Endothelial cell of umbilical vein (primary cell): Measurements from ENCODE around the gene DUOXA1. TPM values are rescaled to one million over a fixed set of nuclear protein-coding genes. Genes with fewer than 3 reads are reported as not detected.

Experiments
- BruUV-seq: library from RNA; stranded (reverse); fragments of 400-500 nt; replicated peaks from 2 replicates; lab custom pipeline; 2021; lab: Mats Ljungman, UMichigan
- CTCF ChIA-PET: fragments of 300-600, 350-600 bp; sonication (Branson Sonifier 250); formaldehyde crosslinking; loops from one replicate; lab custom pipeline; 2021; ENCODE audit warnings: antibody characterized with exemption, inconsistent platforms; lab: Charles Lee
- POLR2A ChIA-PET: fragments of 300-600, 350-600 bp; sonication (Branson Sonifier 250); formaldehyde crosslinking; loops from one replicate; lab custom pipeline; 2021; ENCODE audit warnings: antibody characterized with exemption, inconsistent platforms; lab: Charles Lee
- DNase-seq: peaks from one replicate; pipeline ENCODE4 v3.0.0-alpha.2; 2011; ENCODE audit warnings: low read depth, low spot score
- FAIRE-seq: peaks from 2 replicates; lab custom pipeline; 2011; peaks lifted over from hg19 to GRCh38; lab: Jason Lieb, UNC
- H2AFZ ChIP-seq: 2 replicates; pipeline ENCODE4 v1.6.0; 2012; ENCODE audit warnings: low read depth, low read length, control low read depth, inconsistent platforms
- H3K27ac ChIP-seq: 2 replicates; pipeline ENCODE4 v1.5.1; 2011; ENCODE audit warnings: low read depth, mild to moderate bottlenecking, control low read depth, low read length, moderate library complexity; ENCODE audit not compliant: insufficient read depth
- H3K27me3 ChIP-seq, 2 experiments: 2 replicates each; pipeline versions ENCODE4 v1.6.0 to v1.6.1; 2011; ENCODE audit warnings: low read length in 2 of 2, mixed read lengths in 1 of 2; ENCODE audit not compliant: control insufficient read depth in 2 of 2, insufficient read depth in 2 of 2
- H3K36me3 ChIP-seq, 2 experiments: 2 replicates in 1 of 2; 3 replicates in 1 of 2; pipeline ENCODE4 v1.5.1; 2011; ENCODE audit warnings: low read length in 2 of 2, mild to moderate bottlenecking in 1 of 2, moderate library complexity in 1 of 2; ENCODE audit not compliant: control insufficient read depth in 2 of 2, insufficient read depth in 2 of 2; ENCODE audit errors: extremely low read depth in 1 of 2
- H3K4me1 ChIP-seq: 3 replicates; pipeline ENCODE4 v1.5.1; 2011; ENCODE audit warnings: mild to moderate bottlenecking, low read length; ENCODE audit not compliant: control insufficient read depth, insufficient read depth; ENCODE audit errors: extremely low read depth
- H3K4me2 ChIP-seq: 2 replicates; pipeline ENCODE4 v1.6.1; 2011; ENCODE audit warnings: low read length, control low read depth, mixed read lengths; ENCODE audit not compliant: insufficient read depth
- H3K4me3 ChIP-seq, 3 experiments: fragments of 200-600 bp in 1 of 3; sonication (generic), shearing (Covaris generic) in 1 of 3; replicated peaks in 1 of 3; 2 replicates each; pipeline ENCODE4 v1.5.1; 2011 to 2016; ENCODE audit warnings: control low read depth in 3 of 3, low read length in 3 of 3, mild to moderate bottlenecking in 2 of 3, inconsistent platforms in 1 of 3, low read depth in 1 of 3, moderate library complexity in 1 of 3; ENCODE audit not compliant: insufficient read depth in 1 of 3
- H3K79me2 ChIP-seq: 2 replicates; pipeline ENCODE4 v1.6.0; 2012; ENCODE audit warnings: low read length, inconsistent platforms; ENCODE audit not compliant: control insufficient read depth, insufficient read depth
- H3K9ac ChIP-seq: replicated peaks from 2 replicates; pipeline ENCODE3; 2011; ENCODE audit warnings: low read length, control low read depth; ENCODE audit not compliant: insufficient read depth; ENCODE audit errors: extremely low read depth
- H3K9me1 ChIP-seq: replicated peaks from 3 replicates; pipeline ENCODE4 v1.6.0; 2011; ENCODE audit warnings: mild to moderate bottlenecking, low read length; ENCODE audit not compliant: control insufficient read depth, insufficient read depth; ENCODE audit errors: extremely low read depth
- H3K9me3 ChIP-seq: replicated peaks from 2 replicates; pipeline ENCODE4 v1.5.1; 2012; ENCODE audit warnings: low read length, inconsistent platforms; ENCODE audit not compliant: control insufficient read depth, insufficient read depth
- H4K20me1 ChIP-seq: replicated peaks from 2 replicates; pipeline ENCODE3; 2011; ENCODE audit warnings: mild to moderate bottlenecking, low read length; ENCODE audit not compliant: control insufficient read depth, insufficient read depth; ENCODE audit errors: extremely low read depth
- EZH2 ChIP-seq: IDR thresholded peaks from 2 replicates; pipeline ENCODE4 v1.6.1; 2012; ENCODE audit warnings: borderline replicate concordance, low read depth, mild to moderate bottlenecking, moderate library complexity, low read length, inconsistent platforms; ENCODE audit not compliant: severe bottlenecking
- FOS ChIP-seq: IDR thresholded peaks from 2 replicates; pipeline ENCODE4 v1.6.1; 2011; ENCODE audit warnings: mild to moderate bottlenecking, low read length, moderate library complexity, borderline replicate concordance; ENCODE audit not compliant: insufficient read depth
- GATA2 ChIP-seq: IDR thresholded peaks from 2 replicates; pipeline ENCODE4 v1.7.0; 2011; ENCODE audit warnings: low read depth, mild to moderate bottlenecking, moderate library complexity, mixed read lengths, low read length; ENCODE audit not compliant: insufficient read length, insufficient read depth
- JUN ChIP-seq: IDR thresholded peaks from 2 replicates; pipeline ENCODE4 v1.6.1; 2011; ENCODE audit warnings: borderline replicate concordance, low read depth; ENCODE audit not compliant: insufficient read length, insufficient read depth
- MYC ChIP-seq: IDR thresholded peaks from one replicate; pipeline ENCODE4 v1.6.1; 2011; ENCODE audit warnings: mild to moderate bottlenecking, low read depth, low read length
- POLR2A ChIP-seq: IDR thresholded peaks from 2 replicates; pipeline ENCODE4 v1.6.1; 2012; ENCODE audit warnings: low read depth, mild to moderate bottlenecking, control low read depth, low read length
- POLR2AphosphoS5 ChIP-seq: IDR thresholded peaks from 2 replicates; pipeline ENCODE4 v1.6.1; 2012; ENCODE audit warnings: low read depth, mild to moderate bottlenecking, control low read depth, low read length, moderate library complexity; ENCODE audit not compliant: insufficient read depth
- dilution Hi-C: fragments of 300-500 bp; cut with MboI; formaldehyde crosslinking; loops from one replicate; pipeline ENCODE4 v1.15.0; 2019; ENCODE audit warnings: low sequenced_read_pairs; ENCODE audit not compliant: extremely low pct_ligation_motif_present
- intact Hi-C: fragments of 100-400 bp; cut with micrococcal nuclease; formaldehyde crosslinking; loops from one replicate; pipeline ENCODE4 v1.10.0; 2022
- polyA plus RNA-seq, 4 experiments: library from polyadenylated mRNA; depleted of rRNA in 3 of 4; stranded (reverse) in 3 of 4; unstranded in 1 of 4; fragments of >200 nt; gene quantifications; 2 replicates each; pipeline versions ENCODE4 v1.2.1 to v1.2.3, GENCODE V29; 2011 to 2012; ENCODE audit warnings: missing spikeins in 1 of 4
- total RNA-seq: library from RNA; stranded (reverse); gene quantifications from 2 replicates; pipeline ENCODE4 v1.2.3, GENCODE V29; 2021
- TF ChIP-seq, protein P1 (sequence below): IDR thresholded peaks from 2 replicates; pipeline ENCODE4 v1.6.1; 2011; ENCODE audit not compliant: insufficient read depth, insufficient read length
- TF ChIP-seq, protein P2 (sequence below), 2 donors: IDR thresholded peaks; 1 replicate in 1 of 2; 2 replicates in 1 of 2; pipeline ENCODE4 v1.5.1; 2011; ENCODE audit warnings: low read length in 2 of 2, mild to moderate bottlenecking in 2 of 2, moderate library complexity in 2 of 2, control low read depth in 1 of 2, inconsistent platforms in 1 of 2, low read depth in 1 of 2; ENCODE audit not compliant: insufficient read depth in 1 of 2; ENCODE audit errors: extremely low read depth in 1 of 2

Gene DUOXA1
- total and polyA plus RNA-seq, 2 donors (not counting 3 experiments of a cell fraction or from before 2014, with no cell fraction given): 0.07 TPM; not detected in 1

DNA sequence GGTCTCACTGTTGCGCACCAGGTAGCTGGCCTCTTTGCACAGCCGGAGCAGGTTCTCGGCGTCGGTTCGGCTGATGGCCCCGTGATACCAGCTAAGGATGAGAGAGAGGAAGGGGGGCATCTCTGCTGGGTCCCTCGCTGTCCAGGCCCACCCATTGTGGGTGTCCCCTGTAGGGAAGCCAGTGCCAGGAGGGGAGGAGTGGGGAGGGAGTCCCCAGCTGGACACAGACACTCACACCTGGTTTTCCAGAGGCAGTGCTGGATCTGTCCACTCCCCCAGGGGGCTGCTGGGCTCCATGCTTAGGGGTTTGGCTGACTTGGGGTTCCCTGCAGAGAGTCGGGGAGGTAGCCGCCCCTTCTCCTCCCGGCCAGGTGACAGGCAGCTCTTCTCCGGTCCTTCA, 42.2 kb upstream of the DUOXA1 start:
- H3K27me3 ChIP-seq: no peaks in the 10 kb centered on the region
- TF ChIP-seq JUN: no peak
- TF ChIP-seq FOS: no peak
- TF ChIP-seq, protein P1, sequence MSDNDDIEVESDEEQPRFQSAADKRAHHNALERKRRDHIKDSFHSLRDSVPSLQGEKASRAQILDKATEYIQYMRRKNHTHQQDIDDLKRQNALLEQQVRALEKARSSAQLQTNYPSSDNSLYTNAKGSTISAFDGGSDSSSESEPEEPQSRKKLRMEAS: no peak
- TF ChIP-seq GATA2: no peak
- TF ChIP-seq EZH2: no peak
- TF ChIP-seq MYC: no peak
- no peak for TF ChIP-seq POLR2AphosphoS5
- TF ChIP-seq POLR2A: no peak
- TF ChIP-seq, protein P2, sequence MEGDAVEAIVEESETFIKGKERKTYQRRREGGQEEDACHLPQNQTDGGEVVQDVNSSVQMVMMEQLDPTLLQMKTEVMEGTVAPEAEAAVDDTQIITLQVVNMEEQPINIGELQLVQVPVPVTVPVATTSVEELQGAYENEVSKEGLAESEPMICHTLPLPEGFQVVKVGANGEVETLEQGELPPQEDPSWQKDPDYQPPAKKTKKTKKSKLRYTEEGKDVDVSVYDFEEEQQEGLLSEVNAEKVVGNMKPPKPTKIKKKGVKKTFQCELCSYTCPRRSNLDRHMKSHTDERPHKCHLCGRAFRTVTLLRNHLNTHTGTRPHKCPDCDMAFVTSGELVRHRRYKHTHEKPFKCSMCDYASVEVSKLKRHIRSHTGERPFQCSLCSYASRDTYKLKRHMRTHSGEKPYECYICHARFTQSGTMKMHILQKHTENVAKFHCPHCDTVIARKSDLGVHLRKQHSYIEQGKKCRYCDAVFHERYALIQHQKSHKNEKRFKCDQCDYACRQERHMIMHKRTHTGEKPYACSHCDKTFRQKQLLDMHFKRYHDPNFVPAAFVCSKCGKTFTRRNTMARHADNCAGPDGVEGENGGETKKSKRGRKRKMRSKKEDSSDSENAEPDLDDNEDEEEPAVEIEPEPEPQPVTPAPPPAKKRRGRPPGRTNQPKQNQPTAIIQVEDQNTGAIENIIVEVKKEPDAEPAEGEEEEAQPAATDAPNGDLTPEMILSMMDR (IDR thresholded peaks at IDR 0.05; ENCODE audit: extremely low read depth in 1 of 2, insufficient read depth in 1 of 2, low read depth in 1 of 2, low read length in 2 of 2): no peak
- no peaks in the 10 kb centered on the region for H3K9me3 ChIP-seq
- ChIA-PET POLR2A (interaction anchor here (0.7 kb wide), 1 partner anchor 9 kb away, joined by 3 read pairs; no protein-coding TSS in a partner anchor), CTCF (interaction anchor here (1.0 to 1.1 kb wide), 3 partner anchors 8 to 14 kb away, joined by 3 to 4 read pairs (median 3); no protein-coding TSS in a partner anchor)
- H3K79me2 ChIP-seq: no peaks in the 10 kb centered on the region
- no peak overlapping the region for H3K27ac ChIP-seq
- H2AFZ ChIP-seq: no peak overlapping the region
- H3K9me1 ChIP-seq: no peaks in the 10 kb centered on the region
- dilution Hi-C loops: no loop called here
- intact Hi-C loops: no loop called here
- no peaks in the 10 kb centered on the region for H3K4me1 ChIP-seq
- no TSS peak for BruUV-seq
- no peak overlapping the region for H3K4me2 ChIP-seq
- H3K4me3 ChIP-seq: no peak overlapping the region
- DNase-seq: no peak
- H3K9ac ChIP-seq: no peak overlapping the region
- H3K36me3 ChIP-seq: no peaks in the 10 kb centered on the region
- FAIRE-seq: no peak
- no peaks in the 10 kb centered on the region for H4K20me1 ChIP-seq
